AG04450 (cell line): ENCODE measurements around the gene HERC2. TPM values are rescaled to one million over a fixed set of nuclear protein-coding genes. Genes with fewer than 3 reads are reported as not detected.
"Not testable (repeated sequence)": the region's sequence is repeated elsewhere in the genome, so short reads cannot be mapped to it uniquely, and the experiment has no call there.

Source experiments
- CTCF ChIA-PET: fragments of 300-600, 350-600 bp; formaldehyde crosslinking; extraction: SDS; loops from one replicate; lab custom pipeline; 2022; ENCODE audit warnings: antibody characterized with exemption, inconsistent platforms; lab: Charles Lee
- POLR2A ChIA-PET: fragments of 350-600 bp; formaldehyde crosslinking; extraction: SDS; loops from one replicate; lab custom pipeline; 2021; ENCODE audit warnings: antibody characterized with exemption, inconsistent platforms; lab: Yijun Ruan, JAX
- DNase-seq: peaks from one replicate; pipeline ENCODE4 v3.0.0-alpha.2; 2011; ENCODE audit warnings: low read depth, low spot score
- H3K27ac ChIP-seq: one replicate; pipeline ENCODE4 v1.5.1; 2012; ENCODE audit warnings: low read depth, low read length, control low read depth
- H3K27me3 ChIP-seq: one replicate; pipeline ENCODE4 v1.6.0; 2012; ENCODE audit warnings: low read length; ENCODE audit not compliant: control insufficient read depth, insufficient read depth
- H3K4me3 ChIP-seq: 2 replicates; pipeline ENCODE4 v1.5.1; 2011; ENCODE audit warnings: mild to moderate bottlenecking, low read depth, low read length, control low read depth
- H3K9me3 ChIP-seq: 2 replicates; pipeline ENCODE4 v1.5.1; 2012; ENCODE audit warnings: low read length; ENCODE audit not compliant: control insufficient read depth, insufficient read depth
- polyA minus RNA-seq: library from RNA; depleted of rRNA, polyadenylated mRNA; stranded (reverse); fragments of >200 nt; gene quantifications from 2 replicates; pipeline ENCODE4 v1.2.3, GENCODE V29; 2011; rRNA and poly(A)+ RNA removed
- polyA plus RNA-seq: library from polyadenylated mRNA; depleted of rRNA; stranded (reverse); fragments of >200 nt; gene quantifications from 2 replicates; pipeline ENCODE4 v1.2.3, GENCODE V29; 2011; rRNA removed

HERC2 gene, protein sequence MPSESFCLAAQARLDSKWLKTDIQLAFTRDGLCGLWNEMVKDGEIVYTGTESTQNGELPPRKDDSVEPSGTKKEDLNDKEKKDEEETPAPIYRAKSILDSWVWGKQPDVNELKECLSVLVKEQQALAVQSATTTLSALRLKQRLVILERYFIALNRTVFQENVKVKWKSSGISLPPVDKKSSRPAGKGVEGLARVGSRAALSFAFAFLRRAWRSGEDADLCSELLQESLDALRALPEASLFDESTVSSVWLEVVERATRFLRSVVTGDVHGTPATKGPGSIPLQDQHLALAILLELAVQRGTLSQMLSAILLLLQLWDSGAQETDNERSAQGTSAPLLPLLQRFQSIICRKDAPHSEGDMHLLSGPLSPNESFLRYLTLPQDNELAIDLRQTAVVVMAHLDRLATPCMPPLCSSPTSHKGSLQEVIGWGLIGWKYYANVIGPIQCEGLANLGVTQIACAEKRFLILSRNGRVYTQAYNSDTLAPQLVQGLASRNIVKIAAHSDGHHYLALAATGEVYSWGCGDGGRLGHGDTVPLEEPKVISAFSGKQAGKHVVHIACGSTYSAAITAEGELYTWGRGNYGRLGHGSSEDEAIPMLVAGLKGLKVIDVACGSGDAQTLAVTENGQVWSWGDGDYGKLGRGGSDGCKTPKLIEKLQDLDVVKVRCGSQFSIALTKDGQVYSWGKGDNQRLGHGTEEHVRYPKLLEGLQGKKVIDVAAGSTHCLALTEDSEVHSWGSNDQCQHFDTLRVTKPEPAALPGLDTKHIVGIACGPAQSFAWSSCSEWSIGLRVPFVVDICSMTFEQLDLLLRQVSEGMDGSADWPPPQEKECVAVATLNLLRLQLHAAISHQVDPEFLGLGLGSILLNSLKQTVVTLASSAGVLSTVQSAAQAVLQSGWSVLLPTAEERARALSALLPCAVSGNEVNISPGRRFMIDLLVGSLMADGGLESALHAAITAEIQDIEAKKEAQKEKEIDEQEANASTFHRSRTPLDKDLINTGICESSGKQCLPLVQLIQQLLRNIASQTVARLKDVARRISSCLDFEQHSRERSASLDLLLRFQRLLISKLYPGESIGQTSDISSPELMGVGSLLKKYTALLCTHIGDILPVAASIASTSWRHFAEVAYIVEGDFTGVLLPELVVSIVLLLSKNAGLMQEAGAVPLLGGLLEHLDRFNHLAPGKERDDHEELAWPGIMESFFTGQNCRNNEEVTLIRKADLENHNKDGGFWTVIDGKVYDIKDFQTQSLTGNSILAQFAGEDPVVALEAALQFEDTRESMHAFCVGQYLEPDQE (N-terminal part only)
- 12.7 and 18.3 TPM in 2 replicates for polyA plus RNA-seq
- polyA minus RNA-seq, result 47.2 and 55.3 TPM in 2 replicates

- peak within 1 kb of the TSS; percentile 51 for H3K4me3 ChIP-seq
- DNase-seq, POLR2A ChIA-PET, CTCF ChIA-PET, H3K9me3 ChIP-seq, H3K27me3 ChIP-seq, H3K27ac ChIP-seq: not testable (repeated sequence)
These were observed at the start of gene HERC2 for GRCh38 chr15:28322129-28322588. Gene HERC2 (minus strand): TSS chr15:28322179. CDS start chr15:28321433, 746 bp downstream.

DNA sequence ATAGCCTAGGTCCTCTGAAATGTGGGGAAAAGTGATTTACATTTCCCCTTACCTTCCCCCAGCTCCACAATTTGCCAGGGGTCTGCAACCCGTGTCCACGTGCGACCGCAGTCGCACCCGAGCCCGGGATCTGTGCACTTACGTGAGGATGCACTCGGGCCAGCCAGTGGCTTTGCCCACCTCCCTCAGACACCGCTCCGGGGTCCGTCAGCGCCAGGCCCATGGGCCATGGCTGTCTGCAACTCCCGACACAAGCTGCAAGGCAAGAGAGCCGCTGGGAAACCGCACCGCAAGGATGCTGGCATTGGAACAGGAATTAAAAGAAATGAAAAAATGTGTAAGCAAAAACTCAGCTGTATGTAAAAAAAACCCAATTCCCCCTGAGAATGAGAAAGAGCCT is 43.5 kb upstream of the HERC2 start:
- DNase-seq, H3K4me3 ChIP-seq, H3K27me3 ChIP-seq, POLR2A ChIA-PET, CTCF ChIA-PET, H3K27ac ChIP-seq, H3K9me3 ChIP-seq: not testable (repeated sequence)

DNA sequence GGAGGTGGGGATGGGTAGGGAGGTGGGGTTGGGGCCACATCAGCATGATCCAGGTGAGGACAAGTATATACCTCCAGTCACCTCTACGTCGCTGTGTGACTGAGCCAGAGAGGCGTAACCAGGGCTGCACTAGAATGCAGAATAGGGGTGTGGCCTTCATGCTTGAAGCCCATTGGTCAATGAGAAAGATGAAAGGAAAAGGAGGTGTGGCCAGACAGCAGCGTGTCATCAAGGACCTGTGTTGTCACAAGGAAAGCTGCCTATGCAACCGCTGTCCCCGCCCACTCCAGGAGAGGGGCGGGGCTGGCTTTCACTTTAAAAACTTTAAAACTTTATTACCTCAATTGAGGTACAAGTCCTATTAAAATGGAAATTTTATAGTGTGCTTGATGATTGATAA is 36.0 kb upstream of the HERC2 start, which contains the start of gene GOLGA6L24:
Gene GOLGA6L24, minus strand, starts transcription at position 101 of the 400 bp plus-strand sequence. Its CDS starts 61 bp downstream, at position 40.
- H3K27me3 ChIP-seq, DNase-seq, POLR2A ChIA-PET, H3K27ac ChIP-seq, CTCF ChIA-PET, H3K4me3 ChIP-seq, H3K9me3 ChIP-seq: not testable (repeated sequence)

GRCh38 chr15:28321358-28322078 is 461 bp downstream of the HERC2 start:
- H3K9me3 ChIP-seq, H3K27ac ChIP-seq, DNase-seq, POLR2A ChIA-PET, CTCF ChIA-PET, H3K27me3 ChIP-seq: not testable (repeated sequence)
- H3K4me3 ChIP-seq, result peak overlapping the region; percentile 51

GRCh38 chr15:28319725-28320124 is 2.3 kb downstream of the HERC2 start:
- H3K9me3 ChIP-seq, POLR2A ChIA-PET, H3K27ac ChIP-seq, DNase-seq, H3K27me3 ChIP-seq, H3K4me3 ChIP-seq, CTCF ChIA-PET: not testable (repeated sequence)

DNA sequence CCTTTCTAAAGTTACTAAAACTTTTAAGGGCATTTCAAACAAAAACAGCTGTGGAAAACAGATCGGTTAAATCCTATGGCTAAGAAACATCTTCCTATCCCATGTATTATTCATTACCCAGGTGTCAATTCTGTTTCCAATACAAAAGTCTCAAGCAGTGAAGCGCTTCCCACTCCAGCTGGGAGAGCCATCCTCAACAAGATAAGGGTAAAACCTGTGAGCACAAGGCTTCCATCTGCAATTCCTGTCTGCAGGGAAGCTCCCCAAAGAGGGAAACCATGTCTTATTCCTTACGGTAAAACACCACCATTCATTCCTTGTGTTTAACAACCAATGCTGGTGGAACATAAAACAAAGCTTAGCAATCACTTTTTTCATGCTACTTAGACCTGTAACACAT is 3.2 kb downstream of the HERC2 start:
- H3K4me3 ChIP-seq, POLR2A ChIA-PET, H3K27ac ChIP-seq, H3K27me3 ChIP-seq, CTCF ChIA-PET, H3K9me3 ChIP-seq, DNase-seq: not testable (repeated sequence)

- H3K27me3 ChIP-seq, H3K9me3 ChIP-seq, H3K4me3 ChIP-seq, POLR2A ChIA-PET, DNase-seq, CTCF ChIA-PET, H3K27ac ChIP-seq: not testable (repeated sequence)
These were observed 3.9 kb downstream of the HERC2 start for GRCh38 chr15:28318122-28318521.

- H3K9me3 ChIP-seq, H3K27me3 ChIP-seq, POLR2A ChIA-PET, CTCF ChIA-PET, H3K4me3 ChIP-seq, H3K27ac ChIP-seq, DNase-seq: not testable (repeated sequence)
These were observed 5.0 kb downstream of the HERC2 start for GRCh38 chr15:28316958-28317357.

DNA sequence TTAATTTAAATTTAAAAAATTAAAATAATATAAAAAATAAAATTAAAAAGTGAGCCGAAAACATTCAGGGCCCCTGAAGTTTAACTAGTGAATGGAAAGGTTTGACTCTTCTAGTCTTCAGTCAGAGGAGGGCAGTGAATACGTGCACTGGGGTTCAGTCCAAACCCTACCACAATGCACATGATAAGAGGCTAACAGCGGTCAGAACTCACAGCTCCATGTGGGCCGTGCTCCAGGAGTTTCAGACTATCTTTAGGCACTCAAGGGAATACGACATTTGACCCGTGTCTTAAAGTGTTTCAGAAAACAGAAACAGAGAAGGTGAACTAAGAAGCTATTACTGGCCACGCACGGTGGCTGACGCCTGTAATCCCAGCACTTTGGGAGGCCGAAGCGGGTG is 11.5 kb downstream of the HERC2 start:
- H3K27ac ChIP-seq, H3K27me3 ChIP-seq, H3K9me3 ChIP-seq, POLR2A ChIA-PET, CTCF ChIA-PET, DNase-seq, H3K4me3 ChIP-seq: not testable (repeated sequence)

GRCh38 chr15:28308718-28309117 is 13.3 kb downstream of the HERC2 start:
- CTCF ChIA-PET, H3K27ac ChIP-seq, DNase-seq, H3K27me3 ChIP-seq, POLR2A ChIA-PET, H3K9me3 ChIP-seq, H3K4me3 ChIP-seq: not testable (repeated sequence)
